Epithelial cell of proximal tubule (primary cell): ENCODE results near the gene SIRPA. TPM values are rescaled to one million over a fixed set of nuclear protein-coding genes. Genes with fewer than 3 reads are reported as not detected.
A peak's percentile ranks its signal among the peaks of the same experiment; 100 is the strongest.

Experiments used
- DNase-seq: peaks from one replicate; pipeline ENCODE4 v3.0.0-alpha.2; 2011; ENCODE audit warnings: low read depth
- H3K4me3 ChIP-seq: 2 replicates; pipeline ENCODE4 v1.5.1; 2011; ENCODE audit warnings: low read depth, mild to moderate bottlenecking, low read length
- CTCF ChIP-seq: conservative IDR thresholded peaks from 2 replicates; pipeline ENCODE4 v1.5.1; 2012; ENCODE audit warnings: low read depth, mild to moderate bottlenecking, low read length
- total RNA-seq: library from RNA; depleted of rRNA; stranded (reverse); fragments of >200 nt; gene quantifications from 2 replicates; pipeline ENCODE4 v1.2.3, GENCODE V29; 2015

Gene SIRPA
- total RNA-seq, 1 donor from 2014 or later = 50.6 TPM

GRCh38 chr20:1941226-1941625 lies 46.0 kb downstream of the SIRPA start:
- H3K4me3 ChIP-seq = peak overlapping the region; percentile 27
- TF ChIP-seq CTCF = no peak
- no peak for DNase-seq

GRCh38 chr20:1942061-1942460 lies 46.9 kb downstream of the SIRPA start:
- H3K4me3 ChIP-seq = no peak overlapping the region
- no peak for DNase-seq
- TF ChIP-seq CTCF = no peak

- no peak for DNase-seq
- no peak overlapping the region for H3K4me3 ChIP-seq
- TF ChIP-seq CTCF = no peak
These were observed 47.5 kb downstream of the SIRPA start for GRCh38 chr20:1942486-1943274.

- no peak for DNase-seq
- no peak overlapping the region for H3K4me3 ChIP-seq
- no peak for TF ChIP-seq CTCF
These were observed 48.2 kb downstream of the SIRPA start for GRCh38 chr20:1943275-1944002.

- no peak overlapping the region for H3K4me3 ChIP-seq
- DNase-seq = no peak
- peak; percentile 8 for TF ChIP-seq CTCF
These were observed 49.3 kb downstream of the SIRPA start for GRCh38 chr20:1944345-1945091.

- no peak for TF ChIP-seq CTCF
- no peak for DNase-seq
- no peak overlapping the region for H3K4me3 ChIP-seq
These were observed 50.0 kb downstream of the SIRPA start for GRCh38 chr20:1945134-1945618.
